ENCODE measurements around the gene ODAM.
"Not testable (repeated sequence)": the region's sequence is repeated elsewhere in the genome, so short reads cannot be mapped to it uniquely, and the experiment has no call there.

The ODAM gene

DNA sequence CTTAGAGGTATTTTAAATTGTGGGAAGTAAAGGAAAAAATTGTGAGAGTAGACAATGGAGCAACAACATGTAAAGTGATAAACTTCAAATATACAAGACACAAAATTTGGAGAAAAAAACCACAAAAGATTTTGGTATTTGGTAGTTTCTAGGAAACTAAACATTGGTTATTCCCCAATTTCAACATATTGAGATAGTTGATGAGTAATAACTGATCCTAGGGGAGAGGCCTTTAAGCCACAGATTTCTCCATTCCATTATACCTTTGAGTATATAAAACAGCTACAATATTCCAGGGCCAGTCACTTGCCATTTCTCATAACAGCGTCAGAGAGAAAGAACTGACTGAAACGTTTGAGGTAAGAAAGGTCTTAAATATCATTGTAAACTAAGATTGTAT is 30.3 kb downstream of the ODAM start, which contains the start of gene FDCSP:
TSS of gene FDCSP (plus strand) at position 301 of the 400 bp plus-strand sequence. CDS start 5,071 bp downstream, outside the sequence.
- Histone ChIP-seq H4K20me1 (no peaks in the 10 kb centered on the region), H3K9me3 (no peaks in the 10 kb centered on the region), H3K4me3 (no peak within 1 kb of the TSS), H3K4me1 (no peaks in the 10 kb centered on the region), H3K4me2 (no peak within 1 kb of the TSS), H3K9ac (no peak within 1 kb of the TSS), H3K27ac (no peak within 1 kb of the TSS), H3K27me3 (no peaks in the 10 kb centered on the region), H3K36me3 (no peaks in the 10 kb centered on the region)
- no peak for TF ChIP-seq Cebpa-rat (IDR thresholded peaks at IDR 0.05)

DNA sequence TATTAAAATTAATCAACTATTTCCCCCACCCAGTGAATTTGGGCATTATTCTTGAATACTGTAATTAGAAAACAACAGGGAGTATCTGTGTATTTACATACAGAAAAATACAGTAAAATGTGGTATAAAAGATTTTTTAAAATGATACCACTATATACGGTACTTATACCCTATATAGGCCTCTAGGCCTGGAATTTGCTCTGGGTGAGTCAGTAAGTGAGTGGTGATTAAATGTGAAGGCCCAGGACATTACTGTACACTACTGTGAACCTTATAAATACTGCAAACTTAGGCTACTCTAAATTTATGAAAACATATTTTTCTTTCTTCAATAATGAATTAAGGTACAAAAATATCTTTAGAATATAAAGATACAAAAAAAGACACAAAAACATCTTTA is 40.6 kb downstream of the ODAM start:
- Histone ChIP-seq H3K36me3 (no peaks in the 10 kb centered on the region), H4K20me1 (no peaks in the 10 kb centered on the region), H3K4me2 (no peak overlapping the region), H3K4me3 (no peak overlapping the region), H3K9me3 (no peaks in the 10 kb centered on the region), H3K4me1 (no peaks in the 10 kb centered on the region), H3K27ac (no peak overlapping the region), H3K27me3 (no peaks in the 10 kb centered on the region), H3K9ac (no peak overlapping the region)
- TF ChIP-seq Cebpa-rat (IDR thresholded peaks at IDR 0.05), result no peak

DNA sequence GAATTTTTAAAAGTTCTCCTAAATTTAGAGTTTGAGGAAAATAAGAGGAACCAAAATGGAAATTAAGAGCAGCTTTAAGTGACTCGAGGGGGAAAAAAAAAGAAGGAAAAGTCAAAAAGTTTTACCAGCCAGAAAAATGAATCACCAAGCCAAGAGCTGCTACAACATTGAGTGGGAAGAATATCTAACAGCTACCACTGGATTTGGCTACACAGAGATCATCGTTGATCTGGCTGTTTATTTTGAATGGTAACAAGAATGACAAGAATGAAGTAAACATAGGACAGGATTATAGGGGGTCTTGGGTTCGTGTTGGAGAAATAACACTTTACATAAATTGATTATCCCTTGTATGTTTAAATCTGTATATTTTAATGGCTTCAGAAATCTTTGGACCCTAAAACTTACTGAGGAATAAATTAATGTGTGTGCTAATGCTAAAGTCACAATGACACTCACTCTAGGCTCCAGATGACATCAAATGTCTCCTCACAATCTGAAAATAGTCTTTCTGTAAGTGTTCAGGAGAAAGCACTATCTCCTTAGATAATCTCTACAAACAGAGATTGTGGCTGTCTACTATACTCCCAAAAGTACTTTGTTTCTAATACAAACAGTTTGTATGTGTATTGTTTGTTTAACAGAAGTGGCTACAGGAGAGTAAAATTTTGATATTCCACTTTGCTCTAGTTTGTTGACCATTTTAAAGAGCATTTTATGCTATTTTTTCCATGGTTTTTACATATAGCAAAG is 43.8 kb downstream of the ODAM start:
- no peak overlapping the region for H3K27ac ChIP-seq
- no peaks in the 10 kb centered on the region for H4K20me1 ChIP-seq
- no peaks in the 10 kb centered on the region for H3K36me3 ChIP-seq
- H3K4me3 ChIP-seq, result no peak overlapping the region
- no peak overlapping the region for H3K4me2 ChIP-seq
- H3K9me3 ChIP-seq, result no peaks in the 10 kb centered on the region
- H3K9ac ChIP-seq, result no peak overlapping the region
- H3K27me3 ChIP-seq, result no peaks in the 10 kb centered on the region
- TF ChIP-seq Cebpa-rat (IDR thresholded peaks at IDR 0.05), result no peak
- no peaks in the 10 kb centered on the region for H3K4me1 ChIP-seq

DNA sequence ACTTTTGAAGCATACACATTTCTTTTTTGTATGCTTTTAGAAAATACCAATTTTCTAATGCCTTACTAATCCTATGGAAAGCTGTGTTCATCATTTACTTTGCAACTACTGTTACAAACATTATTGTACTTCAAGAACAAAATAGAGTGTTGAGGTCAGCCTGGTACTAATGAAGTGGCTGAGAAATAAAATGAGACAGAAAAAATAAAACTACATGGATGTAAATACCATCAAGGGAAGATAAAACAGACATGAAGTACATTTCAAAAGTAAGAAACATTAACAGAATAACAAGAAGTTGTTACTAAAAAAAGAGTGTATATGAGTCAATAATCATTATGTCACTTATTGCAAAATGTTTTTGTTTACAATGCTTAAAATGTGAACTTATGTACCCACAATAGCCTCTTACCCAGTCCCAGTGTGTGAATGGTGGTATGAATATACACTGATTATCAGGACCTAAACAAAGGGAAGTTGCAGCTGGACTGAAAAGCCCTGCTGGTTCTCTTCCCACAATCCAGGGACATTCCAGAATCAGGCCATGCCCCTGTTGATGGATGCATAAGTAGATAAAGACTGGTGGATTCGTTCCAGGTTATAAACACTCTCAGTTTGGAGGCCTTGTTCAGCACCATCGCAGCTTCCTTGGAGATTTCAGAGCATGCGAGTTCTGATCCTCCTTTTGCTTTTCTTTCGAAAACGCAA is 44.5 kb downstream of the ODAM start:
- TF ChIP-seq Cebpa-rat (IDR thresholded peaks at IDR 0.05), result no peak
- H4K20me1 ChIP-seq, result no peaks in the 10 kb centered on the region

DNA sequence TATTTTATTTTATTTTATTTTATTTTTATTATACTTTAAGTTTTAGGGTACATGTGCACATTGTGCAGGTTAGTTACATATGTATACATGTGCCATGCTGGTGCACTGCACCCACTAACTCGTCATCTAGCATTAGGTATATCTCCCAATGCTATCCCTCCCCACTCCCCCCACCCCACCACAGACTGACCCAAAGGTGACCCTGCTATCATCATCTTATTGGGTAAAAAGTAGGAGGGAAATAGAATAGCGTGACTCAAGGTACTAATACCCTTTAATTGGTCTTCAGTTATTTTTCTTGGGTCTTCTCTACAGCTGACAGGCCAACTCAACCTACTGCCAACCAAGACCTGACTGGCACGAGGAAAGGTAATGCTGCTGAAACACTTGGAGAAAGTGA is 46.8 kb downstream of the ODAM start, which contains the start of gene CSN3:
TSS of gene CSN3 (plus strand) at position 301 of the 400 bp plus-strand sequence. CDS start 2,223 bp downstream, outside the sequence.
- H3K9me3 ChIP-seq, H3K4me2 ChIP-seq, H3K27me3 ChIP-seq, H3K4me3 ChIP-seq, H4K20me1 ChIP-seq, H3K36me3 ChIP-seq, H3K9ac ChIP-seq, H3K4me1 ChIP-seq, H3K27ac ChIP-seq: not testable (repeated sequence)

More for the DNA sequence above, 44.5 kb downstream of the ODAM start:
- Histone ChIP-seq H3K9ac (no peak overlapping the region), H3K4me2 (no peak overlapping the region), H3K27ac (no peak overlapping the region), H3K4me1 (no peaks in the 10 kb centered on the region), H3K9me3 (no peaks in the 10 kb centered on the region), H3K27me3 (no peaks in the 10 kb centered on the region), H3K36me3 (no peaks in the 10 kb centered on the region), H3K4me3 (no peak overlapping the region)

DNA sequence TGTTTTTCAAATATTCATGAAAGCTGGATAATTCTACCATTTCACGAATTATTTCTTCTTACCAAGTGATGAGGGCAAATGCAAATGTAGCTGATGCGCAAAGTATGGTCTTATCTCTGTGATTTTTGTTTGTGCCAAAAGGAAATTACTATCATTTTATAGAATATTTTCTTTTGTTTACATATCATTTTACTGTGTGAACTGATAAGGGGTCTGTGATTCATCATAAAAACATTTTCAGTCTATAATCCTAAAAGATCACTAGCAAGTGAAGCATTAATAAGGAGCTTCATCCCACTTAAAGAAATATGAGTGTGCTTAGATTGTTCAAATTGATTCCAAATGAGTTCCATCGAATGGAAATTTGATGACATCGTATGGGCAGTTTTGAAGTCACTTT is 47.6 kb downstream of the ODAM start:
- no peaks in the 10 kb centered on the region for H3K27me3 ChIP-seq
- no peak for TF ChIP-seq Cebpa-rat (IDR thresholded peaks at IDR 0.05)
- no peak overlapping the region for H3K27ac ChIP-seq
- no peaks in the 10 kb centered on the region for H3K4me1 ChIP-seq
- H3K9ac ChIP-seq, result no peak overlapping the region
- no peak overlapping the region for H3K4me2 ChIP-seq
- H3K36me3 ChIP-seq, result no peaks in the 10 kb centered on the region
- H4K20me1 ChIP-seq, result no peaks in the 10 kb centered on the region
- H3K4me3 ChIP-seq, result no peak overlapping the region
- no peaks in the 10 kb centered on the region for H3K9me3 ChIP-seq

DNA sequence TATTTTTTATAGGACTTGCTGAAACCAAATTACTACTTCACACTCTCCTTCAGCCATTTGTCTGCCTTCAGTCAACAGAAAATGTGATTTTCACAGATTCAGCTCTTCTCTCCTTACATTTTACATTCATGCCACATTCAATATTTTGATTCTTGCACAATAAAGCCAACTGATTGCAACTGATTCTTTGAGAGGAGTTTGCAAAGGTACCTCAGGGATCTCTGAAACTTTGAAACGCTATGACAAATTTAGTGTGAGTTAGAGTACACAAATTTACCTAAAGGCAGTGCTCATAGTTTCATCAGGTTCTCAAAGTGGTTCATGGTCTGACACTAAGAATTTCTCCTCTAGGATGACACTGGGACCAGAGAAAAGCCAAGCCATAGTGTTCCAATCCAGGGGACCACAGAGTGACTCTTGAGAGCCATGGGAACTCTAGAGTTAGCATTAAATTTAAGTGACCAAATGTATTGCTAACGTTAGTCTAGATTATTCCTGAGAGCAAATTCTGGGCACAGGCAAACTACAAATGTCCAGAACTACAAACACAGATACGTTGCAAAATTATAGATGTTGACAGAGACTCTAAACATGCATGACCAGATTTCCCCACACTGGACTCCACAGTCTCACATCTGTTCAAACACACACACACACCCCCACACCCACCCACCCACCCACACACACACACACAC is 55.9 kb downstream of the ODAM start:
- Histone ChIP-seq H3K4me1 (no peaks in the 10 kb centered on the region), H4K20me1 (no peaks in the 10 kb centered on the region), H3K9ac (no peak overlapping the region), H3K9me3 (no peaks in the 10 kb centered on the region), H3K36me3 (no peaks in the 10 kb centered on the region), H3K27me3 (no peaks in the 10 kb centered on the region), H3K4me2 (no peak overlapping the region), H3K27ac (no peak overlapping the region), H3K4me3 (no peak overlapping the region)
- no peak for TF ChIP-seq Cebpa-rat (IDR thresholded peaks at IDR 0.05)

DNA sequence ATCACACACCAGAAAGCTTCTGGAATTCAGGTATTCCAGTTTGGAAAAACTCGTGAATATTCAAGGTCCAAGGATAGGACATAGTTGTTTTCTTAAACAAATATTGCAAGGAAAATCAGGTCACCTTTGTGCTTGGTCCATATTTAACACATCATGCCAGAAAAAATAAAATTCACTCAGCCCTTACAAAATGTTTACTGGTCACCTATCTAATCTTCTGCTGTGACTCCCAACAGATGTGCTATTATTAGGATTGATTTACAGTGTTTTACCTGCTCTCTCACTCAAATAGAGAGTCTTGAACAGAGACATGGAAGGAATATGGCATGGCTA is 56.4 kb downstream of the ODAM start:
- Histone ChIP-seq H3K4me1 (no peaks in the 10 kb centered on the region), H3K27me3 (no peaks in the 10 kb centered on the region), H3K27ac (no peak overlapping the region), H3K9me3 (no peaks in the 10 kb centered on the region), H3K36me3 (no peaks in the 10 kb centered on the region), H3K9ac (no peak overlapping the region), H3K4me2 (no peak overlapping the region), H4K20me1 (no peaks in the 10 kb centered on the region), H3K4me3 (no peak overlapping the region)
- no peak for TF ChIP-seq Cebpa-rat (IDR thresholded peaks at IDR 0.05)
